ENCODE data around the gene HK1.

Gene HK1

GRCh38 chr10:69415951-69416350 is 137.7 kb downstream of the HK1 start:
- no peaks in the 10 kb centered on the region for H4K20me1 ChIP-seq (ENCODE audit: insufficient read depth, low read length)
- no peaks in the 10 kb centered on the region for H3K4me1 ChIP-seq (ENCODE audit: insufficient read depth, low read length)
- no peak overlapping the region for H3K4me2 ChIP-seq (ENCODE audit: insufficient read depth, low read length)
- H3K9ac ChIP-seq (ENCODE audit: low read depth, low read length), result no peak overlapping the region
- TF ChIP-seq CTCF (IDR thresholded peaks at IDR 0.05; ENCODE audit: borderline replicate concordance, extremely low read depth, low read length, poor library complexity, severe bottlenecking) (no peak), EZH2 (IDR thresholded peaks at IDR 0.05; ENCODE audit: borderline replicate concordance, low read depth, low read length, severe bottlenecking) (no peak)
- H2AFZ ChIP-seq (ENCODE audit: low read depth, low read length), result no peak overlapping the region
- H3K27me3 ChIP-seq (ENCODE audit: insufficient read depth, low read length, poor library complexity), result no peaks in the 10 kb centered on the region
- DNase-seq, result no peak
- H3K79me2 ChIP-seq (ENCODE audit: insufficient read depth, low read length), result no peaks in the 10 kb centered on the region
- H3K27ac ChIP-seq (ENCODE audit: low read length), result no peak overlapping the region
- no peak for ATAC-seq (ENCODE audit: insufficient read depth, low read depth)
- no peaks in the 10 kb centered on the region for H3K9me3 ChIP-seq (ENCODE audit: insufficient read depth, low read length, severe bottlenecking)
- H3K36me3 ChIP-seq (ENCODE audit: insufficient read depth, low read length), result no peaks in the 10 kb centered on the region
- no peak overlapping the region for H3K4me3 ChIP-seq (ENCODE audit: low read depth in 1 of 2, low read length in 2 of 2)

GRCh38 chr10:69416695-69417094 is 138.4 kb downstream of the HK1 start, which contains the start of gene TACR2:
Gene TACR2, minus strand, starts transcription at chr10:69416918. Its CDS starts 595 bp downstream, at chr10:69416323.
- Histone ChIP-seq H4K20me1 (ENCODE audit: insufficient read depth, low read length) (no peaks in the 10 kb centered on the region), H3K27ac (ENCODE audit: low read length) (no peak within 1 kb of the TSS), H3K9me3 (ENCODE audit: insufficient read depth, low read length, severe bottlenecking) (no peaks in the 10 kb centered on the region), H3K4me3 (ENCODE audit: low read depth in 1 of 2, low read length in 2 of 2) (no peak within 1 kb of the TSS), H3K79me2 (ENCODE audit: insufficient read depth, low read length) (no peaks in the 10 kb centered on the region), H3K36me3 (ENCODE audit: insufficient read depth, low read length) (no peaks in the 10 kb centered on the region), H3K4me1 (ENCODE audit: insufficient read depth, low read length) (no peaks in the 10 kb centered on the region), H3K27me3 (ENCODE audit: insufficient read depth, low read length, poor library complexity) (no peaks in the 10 kb centered on the region), H3K9ac (ENCODE audit: low read depth, low read length) (no peak within 1 kb of the TSS), H2AFZ (ENCODE audit: low read depth, low read length) (no peak within 1 kb of the TSS), H3K4me2 (ENCODE audit: insufficient read depth, low read length) (no peak within 1 kb of the TSS)
- DNase-seq (no peak), ATAC-seq (ENCODE audit: insufficient read depth, low read depth) (no peak)
- no peak for TF ChIP-seq CTCF (IDR thresholded peaks at IDR 0.05; ENCODE audit: borderline replicate concordance, extremely low read depth, low read length, poor library complexity, severe bottlenecking)

GRCh38 chr10:69417542-69417941 is 139.2 kb downstream of the HK1 start:
- no peak overlapping the region for H2AFZ ChIP-seq (ENCODE audit: low read depth, low read length)
- no peaks in the 10 kb centered on the region for H3K9me3 ChIP-seq (ENCODE audit: insufficient read depth, low read length, severe bottlenecking)
- no peak overlapping the region for H3K27ac ChIP-seq (ENCODE audit: low read length)
- H3K4me2 ChIP-seq (ENCODE audit: insufficient read depth, low read length), result no peak overlapping the region
- H3K79me2 ChIP-seq (ENCODE audit: insufficient read depth, low read length), result no peaks in the 10 kb centered on the region
- H3K9ac ChIP-seq (ENCODE audit: low read depth, low read length), result no peak overlapping the region
- no peak for TF ChIP-seq EZH2 (IDR thresholded peaks at IDR 0.05; ENCODE audit: borderline replicate concordance, low read depth, low read length, severe bottlenecking)
- no peak for TF ChIP-seq CTCF (IDR thresholded peaks at IDR 0.05; ENCODE audit: borderline replicate concordance, extremely low read depth, low read length, poor library complexity, severe bottlenecking)
- no peaks in the 10 kb centered on the region for H4K20me1 ChIP-seq (ENCODE audit: insufficient read depth, low read length)
- no peaks in the 10 kb centered on the region for H3K36me3 ChIP-seq (ENCODE audit: insufficient read depth, low read length)
- no peaks in the 10 kb centered on the region for H3K27me3 ChIP-seq (ENCODE audit: insufficient read depth, low read length, poor library complexity)
- no peaks in the 10 kb centered on the region for H3K4me1 ChIP-seq (ENCODE audit: insufficient read depth, low read length)
- H3K4me3 ChIP-seq (ENCODE audit: low read depth in 1 of 2, low read length in 2 of 2), result no peak overlapping the region
- no peak for DNase-seq
- ATAC-seq (ENCODE audit: insufficient read depth, low read depth), result no peak
